ENCODE results near the gene SYNPO2.

DNA sequence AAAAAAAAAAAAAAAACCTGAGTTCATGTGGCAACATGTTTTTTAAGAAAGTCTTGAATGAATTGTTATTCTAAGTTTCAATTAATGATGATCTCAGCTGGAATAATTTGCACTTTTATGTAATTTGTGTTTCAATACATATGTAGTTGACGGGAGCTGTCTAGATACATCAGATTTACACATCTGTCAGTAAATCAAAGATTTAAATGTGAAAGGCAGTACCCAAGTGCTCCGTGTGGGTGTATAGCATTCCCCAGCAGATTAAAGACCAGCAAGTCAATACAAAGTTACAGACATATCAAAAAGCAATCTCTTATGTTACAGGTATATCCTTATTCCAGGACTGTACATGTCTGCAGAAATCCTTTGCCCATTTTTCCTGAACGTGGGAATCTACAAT is 35.2 kb downstream of the SYNPO2 start:
- no peak for TF ChIP-seq EZH2 (IDR thresholded peaks at IDR 0.05; ENCODE audit: borderline replicate concordance, low read depth, low read length, poor library complexity, severe bottlenecking)
- no peak for TF ChIP-seq CTCF (conservative IDR thresholded peaks at IDR 0.05; ENCODE audit: low read depth, low read length)

Measured in A673 (cell line).